Left hindlimb (tissue), 1 donor: ENCODE measurements around the gene NRCAM.

Source experiments
- DNase-seq: peaks from one replicate; pipeline ENCODE4 v3.0.0-alpha.2; 2018

The NRCAM gene

DNA sequence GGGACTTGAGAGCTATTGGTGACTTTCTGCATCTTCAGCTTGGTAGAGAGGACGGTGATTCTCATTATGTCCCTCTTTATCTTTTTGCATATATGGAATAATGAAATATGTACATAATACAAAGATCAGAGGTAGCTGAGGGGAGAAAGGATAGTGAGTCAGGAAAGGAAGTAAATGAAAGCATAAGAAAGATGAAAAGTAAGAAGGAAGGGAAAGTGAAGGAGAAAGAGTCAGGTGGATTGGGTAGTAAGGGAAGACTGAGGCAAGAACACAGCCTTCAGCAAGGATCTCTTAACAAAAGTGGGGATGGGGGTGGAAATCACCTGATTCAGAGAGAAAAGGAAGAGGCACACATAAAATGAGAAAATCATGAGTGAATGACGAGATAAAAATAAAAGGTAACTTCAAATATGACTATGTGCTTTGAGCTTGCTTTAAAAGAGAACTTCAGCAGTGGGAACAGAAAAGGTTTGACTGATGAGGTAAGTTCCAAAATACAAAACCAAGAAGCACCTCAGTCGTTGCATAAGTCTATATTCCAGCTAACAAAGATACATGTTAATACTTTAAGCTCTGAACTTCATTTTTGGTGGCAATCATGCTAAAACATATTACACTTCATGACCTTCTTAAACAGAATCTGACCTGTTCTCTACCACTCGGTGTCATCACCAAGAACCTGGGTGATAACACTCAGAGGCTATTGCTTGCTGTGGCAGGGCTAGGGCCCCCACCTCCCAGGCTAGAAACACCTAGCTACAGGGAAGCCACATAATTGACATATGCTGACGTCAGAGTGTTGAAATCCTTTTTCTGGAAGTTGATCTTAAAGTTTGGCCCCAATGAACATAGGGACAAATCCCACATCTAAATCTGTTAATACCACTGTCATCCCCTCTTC lies 32.9 kb downstream of the NRCAM start:
- DNase-seq, result no peak

- no peak for DNase-seq
Observed at GRCh38 chr7:108421720-108422331, 34.4 kb downstream of the NRCAM start.

DNA sequence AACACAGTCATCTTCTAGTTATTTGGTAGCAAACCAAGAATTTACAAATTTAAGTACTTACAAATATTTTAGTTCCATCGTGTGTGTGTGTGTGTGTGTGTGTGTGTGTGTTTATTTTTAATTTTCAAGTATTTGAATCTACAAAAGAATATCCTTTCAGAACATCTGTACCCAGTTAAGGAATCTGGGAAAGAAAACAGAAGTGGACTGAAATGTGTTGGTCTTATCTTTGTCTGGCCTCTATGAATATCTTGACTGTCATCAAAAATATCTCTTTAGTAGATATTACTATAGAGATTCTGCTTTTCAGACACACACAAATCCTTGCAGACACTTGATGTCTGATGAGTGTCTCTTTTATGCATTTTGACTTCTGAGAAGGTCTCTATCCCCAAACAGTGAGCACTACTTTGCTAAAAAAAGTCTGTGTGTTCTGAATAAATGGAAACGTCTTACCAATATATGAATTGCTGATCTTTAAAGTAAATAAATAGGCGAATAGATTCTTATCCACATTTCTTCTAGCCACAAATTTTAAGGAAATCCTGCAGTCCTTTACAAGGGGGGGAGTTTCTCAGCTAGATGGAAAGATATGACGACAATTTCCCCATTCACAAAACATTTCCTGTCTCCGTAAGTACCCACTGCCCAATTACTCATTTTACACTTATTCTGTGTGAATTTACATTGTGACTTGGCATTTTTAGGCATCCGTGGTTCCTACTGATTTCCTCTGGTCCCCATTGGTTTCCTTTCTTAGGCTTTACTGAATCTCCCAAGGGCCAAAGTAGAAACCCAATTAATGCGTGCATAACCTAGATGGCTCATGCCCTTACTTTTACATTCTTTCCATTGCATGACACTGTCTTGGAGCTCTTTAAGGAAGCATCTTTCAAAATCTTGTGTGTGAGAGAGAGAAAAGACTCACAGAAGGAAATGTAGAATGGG lies 36.0 kb downstream of the NRCAM start:
- DNase-seq, result no peak

DNA sequence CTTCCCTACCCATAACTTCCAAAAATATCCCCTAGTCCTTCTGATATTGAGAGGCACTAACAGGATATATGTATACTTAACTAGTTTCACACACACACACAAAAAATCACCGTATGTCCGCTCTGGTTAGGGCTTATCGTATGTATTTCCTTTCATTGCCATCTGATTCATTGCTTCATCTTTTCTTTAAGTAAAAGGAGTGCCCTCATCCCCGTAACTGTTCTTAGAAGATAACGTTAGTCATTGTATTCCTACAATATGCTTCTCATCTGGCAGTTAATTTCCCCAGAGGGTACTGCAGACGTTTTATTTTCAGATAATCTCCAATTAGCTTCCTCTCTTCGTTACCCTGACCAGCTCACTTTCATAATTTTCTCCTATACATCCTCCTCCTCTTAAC lies 37.3 kb downstream of the NRCAM start:
- DNase-seq, result no peak

GRCh38 chr7:108417926-108418325 lies 38.3 kb downstream of the NRCAM start:
- no peak for DNase-seq

- DNase-seq, result no peak
Observed at GRCh38 chr7:108417144-108417543, 39.1 kb downstream of the NRCAM start.

- no peak for DNase-seq
Observed at GRCh38 chr7:108415821-108416536, 40.3 kb downstream of the NRCAM start.

DNA sequence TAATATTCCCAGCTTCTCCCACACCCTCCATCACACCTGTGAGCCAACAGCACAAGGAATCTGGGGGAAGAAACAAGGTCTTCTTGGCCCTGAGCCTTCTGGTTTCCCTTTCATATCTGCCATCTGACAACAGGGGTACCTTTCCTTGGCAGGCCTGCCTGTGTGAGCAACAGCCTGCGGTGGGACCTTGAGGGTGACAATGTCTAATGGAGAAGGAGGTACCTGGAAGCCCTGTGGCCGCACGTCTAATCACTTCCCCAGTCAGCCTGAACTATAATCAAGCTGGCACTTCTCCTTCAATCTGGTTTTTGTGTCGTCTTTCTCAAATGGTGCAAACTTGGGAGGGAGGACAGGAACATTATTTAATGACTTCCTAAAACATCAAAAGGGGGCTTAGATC lies 41.2 kb downstream of the NRCAM start:
- no peak for DNase-seq

DNA sequence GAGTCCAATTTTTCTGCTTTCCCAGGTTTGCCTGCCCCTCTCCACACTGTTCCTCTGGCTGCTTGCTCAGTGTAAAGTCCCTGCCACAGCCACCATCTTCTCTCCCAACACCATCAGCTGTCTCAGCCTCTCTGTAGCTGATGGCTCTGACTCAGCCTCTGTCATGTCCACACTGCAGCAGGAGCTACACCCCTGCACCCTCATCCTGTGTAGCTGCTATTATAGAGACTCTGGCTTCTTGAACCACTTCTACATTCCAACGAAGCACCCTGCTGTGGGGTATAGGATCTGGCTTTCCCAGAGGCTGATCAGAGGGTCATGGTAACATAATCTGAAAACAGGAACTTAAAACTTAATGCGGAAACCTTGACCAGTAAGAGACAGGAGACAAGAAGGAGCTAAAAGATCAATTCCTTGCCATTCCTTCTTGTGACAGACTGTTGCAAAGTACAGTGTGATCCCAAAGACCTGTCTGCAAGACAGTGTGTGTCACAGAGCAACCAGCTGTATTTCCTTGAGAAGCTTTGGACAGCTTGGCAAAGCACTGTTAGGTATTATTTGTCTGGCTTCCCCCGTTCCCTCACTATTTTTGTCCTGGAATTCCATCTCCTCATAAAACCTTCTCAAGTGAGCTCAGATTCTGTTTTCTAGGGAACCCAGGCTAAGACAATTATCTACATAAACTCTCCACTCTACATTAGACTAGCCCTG lies 42.3 kb downstream of the NRCAM start:
- no peak for DNase-seq

DNA sequence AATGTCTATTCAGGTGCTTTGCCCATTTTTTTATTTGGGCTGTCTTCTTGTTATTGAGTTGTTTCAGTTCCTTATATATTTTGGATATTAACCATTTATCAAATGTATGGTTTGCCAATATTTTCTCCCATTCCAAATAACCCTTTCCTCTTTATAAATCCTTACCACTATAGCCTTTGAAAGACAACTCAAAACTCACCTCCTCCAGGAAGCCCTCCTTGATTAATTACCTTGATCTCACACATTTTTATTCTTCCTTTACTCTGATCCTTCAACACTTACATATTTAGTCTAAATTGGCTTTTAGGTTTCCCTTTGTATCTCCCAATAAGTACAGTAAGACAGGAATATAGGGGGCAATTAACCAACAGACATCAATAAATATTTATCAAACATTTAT lies 42.9 kb downstream of the NRCAM start:
- no peak for DNase-seq

DNA sequence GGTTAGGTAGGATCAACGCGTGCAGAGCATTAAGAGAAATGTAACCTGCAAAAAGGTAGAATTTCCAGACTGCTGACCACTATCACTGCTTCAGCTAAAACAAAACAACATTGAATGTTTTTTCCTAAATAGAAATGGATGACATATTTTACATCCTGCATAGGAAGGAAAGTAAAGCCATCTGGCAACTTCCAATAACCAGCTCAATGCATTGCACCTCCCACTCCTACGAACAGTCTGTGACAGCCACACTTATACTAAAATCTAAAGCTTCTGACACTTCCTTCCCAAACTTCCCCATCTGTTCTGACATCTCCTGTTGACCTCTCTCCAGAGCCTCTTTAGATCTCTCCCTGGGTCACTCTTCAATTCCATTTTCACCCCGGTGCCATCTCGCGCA lies 47.1 kb downstream of the NRCAM start:
- no peak for DNase-seq

DNA sequence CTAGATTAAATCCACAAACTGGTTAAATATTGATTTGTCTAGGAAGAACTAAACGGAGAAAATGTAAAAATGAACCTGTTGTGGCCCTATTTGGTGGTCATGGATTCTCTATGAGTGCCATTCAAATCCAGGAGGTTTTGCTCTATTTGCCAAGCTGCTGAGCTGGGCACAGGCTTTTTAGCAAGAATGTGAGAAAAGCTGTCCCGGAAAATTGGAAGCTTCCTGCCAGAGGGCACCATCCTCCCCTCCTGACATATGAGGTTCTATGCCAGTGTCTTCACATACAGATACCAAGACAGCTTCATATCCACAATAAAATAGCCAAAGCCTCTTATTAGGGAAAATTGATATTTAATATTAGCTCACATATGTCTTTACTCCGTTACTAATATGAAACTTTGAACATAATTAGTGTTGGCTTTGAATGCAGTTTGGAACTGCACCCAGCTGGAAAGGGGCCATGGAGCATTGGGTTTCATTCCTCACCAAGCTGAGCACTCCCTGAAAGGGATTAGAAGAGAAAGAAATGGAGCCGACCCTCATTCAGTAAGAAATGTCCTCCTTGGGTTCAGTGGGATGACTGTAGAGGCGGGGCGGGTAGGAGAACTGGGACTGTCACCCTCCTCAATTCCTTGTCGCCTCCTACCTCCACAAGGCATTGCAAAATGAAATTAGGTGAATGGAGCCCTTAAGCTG lies 47.8 kb downstream of the NRCAM start:
- no peak for DNase-seq

DNA sequence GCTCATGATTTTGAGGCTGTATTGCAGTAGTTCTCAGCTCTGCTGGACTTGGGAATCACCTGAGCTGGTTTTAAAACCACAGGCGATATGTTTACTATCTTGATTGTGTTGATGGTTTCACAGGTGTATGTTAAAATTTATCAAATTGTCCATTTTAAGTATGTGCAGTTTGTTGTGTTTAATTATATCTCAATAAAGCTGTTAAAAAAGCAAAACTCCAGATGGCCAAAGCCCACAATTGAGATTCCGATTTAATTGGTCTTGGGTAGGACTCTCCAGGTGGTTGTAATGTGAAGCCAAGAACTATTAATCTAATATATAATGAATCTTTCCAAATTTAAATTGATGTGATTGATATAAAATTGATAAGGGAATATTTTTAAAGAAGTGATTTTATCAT lies 48.6 kb downstream of the NRCAM start:
- DNase-seq, result no peak

DNA sequence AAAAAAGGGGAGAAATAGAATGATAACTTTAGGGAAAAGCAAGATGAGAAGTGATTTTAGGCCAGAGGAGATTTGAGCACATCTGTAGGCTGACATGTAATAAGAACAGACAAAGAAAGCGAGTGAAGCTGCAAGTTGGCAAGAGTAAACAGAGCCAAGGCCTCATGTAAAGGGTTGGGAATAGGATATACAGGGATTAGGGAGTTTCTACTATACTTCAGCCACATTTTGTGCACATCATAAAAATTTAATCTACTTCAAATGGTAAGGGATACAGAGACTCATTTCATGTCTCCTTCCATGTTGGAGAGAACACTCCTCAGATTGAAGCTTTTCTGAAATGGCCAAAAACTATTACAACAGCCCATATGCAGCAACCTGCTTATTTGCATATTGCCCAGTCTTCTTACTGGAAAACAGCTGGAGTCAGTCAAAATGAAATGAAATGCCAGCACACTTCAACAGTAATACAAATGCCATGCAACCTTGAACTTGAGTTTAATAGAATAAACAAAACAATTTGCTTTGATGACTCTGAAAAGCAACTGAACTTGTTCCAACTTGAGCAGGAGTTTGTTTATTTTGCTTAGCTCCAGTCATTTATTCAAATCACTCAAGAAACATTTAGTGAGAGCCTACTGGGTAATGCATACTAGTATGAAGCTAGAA lies 49.9 kb downstream of the NRCAM start:
- no peak for DNase-seq

- DNase-seq, result no peak
Observed at GRCh38 chr7:108404509-108405420, 51.5 kb downstream of the NRCAM start.

DNA sequence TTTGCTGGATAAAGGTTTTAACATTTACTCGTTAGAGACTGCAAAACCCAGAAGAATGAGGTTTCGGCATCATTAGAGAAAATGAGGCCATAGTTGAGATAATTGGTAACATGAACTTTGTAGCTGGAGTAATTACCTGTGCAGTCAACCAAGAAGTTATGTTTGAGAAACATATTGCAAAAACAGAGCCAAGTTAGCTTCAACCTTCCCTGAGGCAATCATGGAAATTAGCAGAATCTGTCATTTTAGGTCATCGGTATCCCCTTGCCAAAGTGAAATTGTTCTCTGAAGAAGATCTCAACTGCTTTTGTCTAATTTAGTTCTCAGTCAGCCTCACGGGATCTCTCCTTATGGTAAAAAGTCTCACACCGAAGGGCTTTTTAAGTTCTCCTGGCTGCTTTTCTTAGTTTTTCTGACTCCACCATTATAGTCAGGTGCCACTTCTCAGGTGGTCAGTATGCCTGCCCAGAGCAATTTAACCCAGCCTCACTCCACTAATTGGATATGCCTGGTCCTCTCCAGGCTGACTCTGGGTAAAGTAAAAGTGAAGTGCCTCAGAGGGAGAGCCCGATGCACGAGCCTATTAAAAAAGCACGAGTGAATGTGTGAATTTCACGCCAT lies 52.5 kb downstream of the NRCAM start:
- no peak for DNase-seq

- no peak for DNase-seq
Observed at GRCh38 chr7:108402865-108403264, 53.4 kb downstream of the NRCAM start.

DNA sequence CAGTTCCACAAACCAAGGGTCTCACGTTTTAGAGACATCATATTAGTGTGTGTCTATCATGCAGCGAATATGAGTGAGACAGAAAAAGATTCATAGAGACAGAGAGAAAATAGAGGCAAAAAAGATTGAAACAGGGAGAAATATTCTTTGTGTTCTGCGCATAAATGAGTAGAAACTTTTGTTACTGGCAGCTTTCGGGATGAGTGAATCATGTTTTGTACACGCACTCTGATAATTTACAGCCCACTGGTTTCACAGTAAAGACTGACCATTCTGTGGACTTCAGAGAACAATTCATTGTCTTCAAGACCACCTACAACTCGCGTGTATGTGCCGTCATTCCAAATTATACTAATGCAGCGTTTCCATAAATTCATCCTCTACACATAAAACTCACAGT lies 60.2 kb downstream of the NRCAM start:
- DNase-seq, result no peak

DNA sequence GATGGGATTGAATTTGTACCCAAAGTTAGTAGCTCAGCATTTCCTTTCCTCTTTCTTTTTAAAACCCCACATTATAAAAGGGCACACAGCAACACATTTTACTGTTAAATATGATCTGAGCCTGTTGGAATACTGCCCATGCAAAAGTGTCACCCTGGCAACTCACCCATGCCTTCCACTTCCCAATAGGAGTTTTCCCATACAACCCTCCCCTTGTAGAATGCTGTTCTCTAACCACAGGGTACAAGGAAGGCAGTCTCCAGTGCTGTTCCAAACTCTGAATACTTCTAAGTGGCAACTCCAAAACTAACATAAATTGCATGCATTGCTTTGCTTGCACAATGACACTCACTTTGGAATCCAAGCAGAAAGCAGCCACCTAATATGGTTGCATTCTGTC lies 60.8 kb downstream of the NRCAM start:
- no peak for DNase-seq
